Chondrocyte (in vitro differentiated cells): ENCODE results near the gene TBC1D22B. TPM values are rescaled to one million over a fixed set of nuclear protein-coding genes. Genes with fewer than 3 reads are reported as not detected.

Experiments
- DNase-seq: peaks from one replicate; pipeline ENCODE4 v3.0.0; 2021; ENCODE audit warnings: mixed read lengths, low spot score
- H3K27ac Mint-ChIP-seq: one replicate; pipeline ENCODE4 v1.8.0; 2021; ENCODE audit warnings: mild to moderate bottlenecking, moderate library complexity, mixed read lengths; ENCODE audit not compliant: unreplicated experiment
- H3K27me3 Mint-ChIP-seq: 2 replicates; pipeline ENCODE4 v1.8.0; 2021; ENCODE audit warnings: low read depth, mixed read lengths
- H3K36me3 Mint-ChIP-seq: 2 replicates; pipeline ENCODE4 v1.8.0; 2021; ENCODE audit warnings: low read depth, mixed read lengths
- H3K4me1 Mint-ChIP-seq: 2 replicates; pipeline ENCODE4 v1.8.0; 2021; ENCODE audit warnings: low read depth, mild to moderate bottlenecking, mixed read lengths
- H3K4me3 Mint-ChIP-seq: one replicate; pipeline ENCODE4 v1.8.0; 2021; ENCODE audit warnings: mild to moderate bottlenecking, moderate library complexity, mixed read lengths; ENCODE audit not compliant: unreplicated experiment
- H3K9me3 Mint-ChIP-seq: 2 replicates; pipeline ENCODE4 v1.8.0; 2021; ENCODE audit warnings: low read depth, mixed read lengths
- CTCF ChIP-seq: fragments of 200-600 bp; sonication (generic); IDR thresholded peaks from 2 replicates; pipeline ENCODE4 v1.5.0; 2021; ENCODE audit warnings: antibody characterized with exemption, mild to moderate bottlenecking, moderate library complexity
- long read RNA-seq: library from polyadenylated mRNA; stranded (forward); transcript quantifications from one replicate; pipeline ENCODE4 v2.0.0, GENCODE V29; 2021
- total RNA-seq: library from RNA; stranded (reverse); gene quantifications from 3 replicates; pipeline ENCODE4 v1.2.1, GENCODE V29; 2021

The TBC1D22B gene
- 10.9 to 11.5 TPM (median 10.9 TPM) in 3 replicates for total RNA-seq
- long read RNA-seq, transcript TBC1D22B-201 (13 exons, 3,462 nt) = major isoform, 12 of 19 reads
- long read RNA-seq, partial matches to known transcripts = 2 of 19 reads
- long read RNA-seq, other reads (novel, unspliced or antisense) = 5 of 19 reads

DNA sequence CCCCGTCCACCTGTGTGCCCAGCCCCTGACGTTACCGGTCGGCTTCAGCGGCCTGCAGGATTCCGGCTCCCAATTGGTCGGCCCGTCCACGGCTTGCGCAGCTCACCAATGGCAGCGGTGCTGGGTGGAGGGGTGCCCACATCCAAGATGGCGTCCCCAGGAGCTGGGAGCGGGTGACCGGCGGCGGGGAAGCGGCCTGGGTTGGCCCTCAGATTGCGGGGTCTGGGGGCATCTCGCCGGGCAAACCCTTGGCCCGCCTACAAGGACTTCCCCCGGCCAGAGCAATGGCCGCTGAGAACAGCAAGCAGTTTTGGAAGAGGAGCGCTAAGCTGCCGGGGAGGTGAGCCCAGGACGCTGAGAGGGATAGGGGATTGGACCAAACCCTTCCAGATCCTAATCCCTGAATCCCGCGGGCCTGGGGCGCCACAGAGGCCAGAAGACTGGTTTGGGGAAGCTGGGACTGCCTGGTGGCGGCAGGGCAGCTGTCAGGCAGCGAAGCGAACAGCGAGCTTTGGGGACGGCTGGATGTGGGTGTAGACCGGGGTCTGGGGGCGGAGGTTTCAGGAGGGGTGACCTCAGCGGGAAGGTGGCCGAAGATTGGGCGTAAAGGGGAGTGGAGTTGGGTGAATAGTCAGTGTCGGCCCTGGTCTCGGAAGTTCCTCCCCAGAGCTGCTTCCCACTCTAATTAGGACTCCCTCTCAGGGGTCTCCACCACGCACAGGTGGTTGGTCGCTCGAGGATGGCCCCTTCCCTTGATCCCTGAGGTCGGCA is at the start of gene TBC1D22B, which contains the start of gene TMEM217:
Gene TBC1D22B (plus strand): TSS at position 139 of the 771 bp plus-strand sequence. CDS start 146 bp downstream, at position 285.
Gene TMEM217 (minus strand): TSS at position 511 of the 771 bp plus-strand sequence. CDS start 39,114 bp downstream, outside the sequence.
- peak; percentile 99 for DNase-seq
- Mint-ChIP-seq H3K4me3 (peak within 1 kb of the TSS; percentile 96), H3K4me1 (peaks cover 37% of the 10 kb centered on the region), H3K27me3 (no peaks in the 10 kb centered on the region), H3K27ac (peak within 1 kb of the TSS; percentile 96), H3K36me3 (peaks cover 2% of the 10 kb centered on the region), H3K9me3 (no peaks in the 10 kb centered on the region)
- TF ChIP-seq CTCF = no peak

- DNase-seq = no peak
- H3K4me1 Mint-ChIP-seq = no peaks in the 10 kb centered on the region
- no peaks in the 10 kb centered on the region for H3K27me3 Mint-ChIP-seq
- H3K27ac Mint-ChIP-seq = no peak overlapping the region
- TF ChIP-seq CTCF = peak; percentile 84
- H3K36me3 Mint-ChIP-seq = no peaks in the 10 kb centered on the region
- H3K9me3 Mint-ChIP-seq = no peaks in the 10 kb centered on the region
- no peak overlapping the region for H3K4me3 Mint-ChIP-seq
These were observed 49.6 kb upstream of the TBC1D22B start for GRCh38 chr6:37207903-37208456.

DNA sequence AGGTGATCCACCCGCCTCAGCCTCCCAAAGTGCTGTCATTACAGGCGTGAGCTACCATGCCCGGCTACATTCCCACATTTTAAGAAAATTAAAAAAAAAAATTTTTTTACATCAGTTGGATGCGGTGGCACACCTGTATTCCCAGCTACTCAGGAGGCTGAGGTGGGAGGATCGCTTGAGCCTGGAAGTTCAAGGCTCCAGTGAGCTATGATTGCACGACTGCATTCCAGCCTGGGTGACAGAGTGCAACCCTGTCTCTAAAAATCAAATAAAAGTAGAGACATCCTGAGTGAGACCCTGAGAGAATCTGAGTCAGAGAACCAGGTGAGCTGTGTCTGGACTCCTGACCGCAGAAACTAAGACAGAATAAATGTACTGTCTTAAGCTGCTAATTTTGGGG is 48.8 kb upstream of the TBC1D22B start:
- Mint-ChIP-seq H3K9me3 (no peaks in the 10 kb centered on the region), H3K4me1 (no peaks in the 10 kb centered on the region), H3K27me3 (no peaks in the 10 kb centered on the region), H3K36me3 (no peaks in the 10 kb centered on the region), H3K27ac (no peak overlapping the region), H3K4me3 (no peak overlapping the region)
- no peak for DNase-seq
- TF ChIP-seq CTCF = no peak

GRCh38 chr6:37209461-37210205 is 47.9 kb upstream of the TBC1D22B start:
- no peak for DNase-seq
- no peaks in the 10 kb centered on the region for H3K36me3 Mint-ChIP-seq
- H3K27me3 Mint-ChIP-seq = no peaks in the 10 kb centered on the region
- no peaks in the 10 kb centered on the region for H3K4me1 Mint-ChIP-seq
- H3K4me3 Mint-ChIP-seq = no peak overlapping the region
- H3K27ac Mint-ChIP-seq = no peak overlapping the region
- H3K9me3 Mint-ChIP-seq = no peaks in the 10 kb centered on the region
- no peak for TF ChIP-seq CTCF
